Activated CD4-positive, alpha-beta memory T cell treated with anti-CD3 and anti-CD28 coated beads for 36 hours (primary cell): Measurements from ENCODE around the gene APBA2. TPM values are rescaled to one million over a fixed set of nuclear protein-coding genes. Genes with fewer than 3 reads are reported as not detected.
A peak's percentile ranks its signal among the peaks of the same experiment; 100 is the strongest.

Experiments used
- CTCF ChIA-PET: fragments of 350-600 bp; sonication (Branson Sonifier 250); formaldehyde crosslinking; loops from one replicate; lab custom pipeline; 2021; ENCODE audit warnings: antibody characterized with exemption, inconsistent platforms; lab: Charles Lee
- POLR2A ChIA-PET: fragments of 350-600 bp; sonication (Branson Sonifier 250); formaldehyde crosslinking; loops from one replicate; lab custom pipeline; 2021; ENCODE audit warnings: antibody characterized with exemption; lab: Charles Lee
- DNase-seq: peaks from one replicate; pipeline ENCODE4 v3.0.0-alpha.2; 2020
- H3K27ac Mint-ChIP-seq: one replicate; pipeline ENCODE4 v1.8.0; 2021; ENCODE audit warnings: mixed read lengths
- H3K27me3 Mint-ChIP-seq: one replicate; pipeline ENCODE4 v1.8.0; 2021; ENCODE audit warnings: mixed read lengths
- H3K36me3 Mint-ChIP-seq: one replicate; pipeline ENCODE4 v1.8.0; 2021; ENCODE audit warnings: mixed read lengths
- H3K4me1 Mint-ChIP-seq: one replicate; pipeline ENCODE4 v1.8.0; 2021; ENCODE audit warnings: low read depth, mixed read lengths
- H3K4me3 Mint-ChIP-seq: one replicate; pipeline ENCODE4 v1.8.0; 2021; ENCODE audit warnings: mild to moderate bottlenecking, mixed read lengths
- H3K9me3 Mint-ChIP-seq: one replicate; pipeline ENCODE4 v1.8.0; 2021; ENCODE audit warnings: mixed read lengths
- intact Hi-C: fragments of 100-400 bp; cut with micrococcal nuclease; formaldehyde crosslinking; loops from one replicate; pipeline ENCODE4 v1.15.1; 2023
- total RNA-seq, 2 experiments: library from RNA; stranded (reverse); gene quantifications; one replicate each; pipeline ENCODE4 v1.2.3, GENCODE V29; 2021

APBA2 gene
- total RNA-seq, 2 experiments from 2014 or later = 6.4 to 8.9 TPM

DNA sequence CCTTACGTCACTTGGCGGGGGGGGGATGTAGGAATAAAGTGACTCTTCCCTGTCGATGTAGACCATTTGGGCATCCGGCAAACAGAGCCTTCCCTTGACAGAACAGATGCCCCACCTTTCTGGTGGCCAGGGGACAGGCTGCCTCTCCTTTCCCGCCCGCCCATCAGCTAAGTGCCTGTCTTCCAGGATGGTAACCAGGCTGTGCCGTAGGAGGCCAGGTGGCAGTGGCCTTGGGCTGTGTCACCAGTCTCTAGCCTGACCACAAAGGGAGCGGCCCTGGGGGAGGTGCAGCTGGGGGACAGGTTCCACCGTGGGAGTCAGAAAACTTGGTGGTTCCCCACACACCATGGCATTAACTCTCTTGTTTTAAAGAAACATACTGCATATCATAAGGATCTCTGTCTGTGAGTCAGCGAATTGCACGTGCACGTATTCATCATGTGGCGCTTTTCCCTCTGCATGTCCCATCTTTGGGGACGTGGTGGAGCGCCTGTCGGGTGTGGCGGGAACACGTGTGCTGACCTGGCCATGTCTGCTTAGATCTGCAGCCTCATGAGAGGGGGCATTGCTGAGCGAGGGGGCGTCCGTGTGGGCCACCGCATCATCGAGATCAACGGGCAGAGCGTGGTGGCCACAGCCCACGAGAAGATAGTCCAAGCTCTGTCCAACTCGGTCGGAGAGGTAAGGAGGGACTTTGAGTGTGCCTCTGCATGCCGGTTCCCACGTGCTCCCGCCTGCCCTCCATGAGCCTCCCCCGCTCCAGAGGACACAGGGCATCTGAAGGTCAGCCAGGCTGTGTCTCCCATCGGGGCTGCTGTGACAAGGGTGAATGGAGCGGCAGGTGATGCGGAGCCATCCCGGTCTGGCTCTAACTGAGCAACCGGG, 227.8 kb downstream of the APBA2 start:
- Mint-ChIP-seq H3K27me3 (peaks cover 3% of the 10 kb centered on the region), H3K36me3 (no peaks in the 10 kb centered on the region), H3K4me1 (peaks cover 10% of the 10 kb centered on the region), H3K27ac (no peak overlapping the region), H3K9me3 (no peaks in the 10 kb centered on the region), H3K4me3 (no peak overlapping the region)
- DNase-seq = no peak
- ChIA-PET POLR2A (no interaction called here), CTCF (interaction anchor here (1.5 kb wide), 1 partner anchor 12 kb away, joined by 4 read pairs; no protein-coding TSS in a partner anchor)
- intact Hi-C loops = no loop called here

DNA sequence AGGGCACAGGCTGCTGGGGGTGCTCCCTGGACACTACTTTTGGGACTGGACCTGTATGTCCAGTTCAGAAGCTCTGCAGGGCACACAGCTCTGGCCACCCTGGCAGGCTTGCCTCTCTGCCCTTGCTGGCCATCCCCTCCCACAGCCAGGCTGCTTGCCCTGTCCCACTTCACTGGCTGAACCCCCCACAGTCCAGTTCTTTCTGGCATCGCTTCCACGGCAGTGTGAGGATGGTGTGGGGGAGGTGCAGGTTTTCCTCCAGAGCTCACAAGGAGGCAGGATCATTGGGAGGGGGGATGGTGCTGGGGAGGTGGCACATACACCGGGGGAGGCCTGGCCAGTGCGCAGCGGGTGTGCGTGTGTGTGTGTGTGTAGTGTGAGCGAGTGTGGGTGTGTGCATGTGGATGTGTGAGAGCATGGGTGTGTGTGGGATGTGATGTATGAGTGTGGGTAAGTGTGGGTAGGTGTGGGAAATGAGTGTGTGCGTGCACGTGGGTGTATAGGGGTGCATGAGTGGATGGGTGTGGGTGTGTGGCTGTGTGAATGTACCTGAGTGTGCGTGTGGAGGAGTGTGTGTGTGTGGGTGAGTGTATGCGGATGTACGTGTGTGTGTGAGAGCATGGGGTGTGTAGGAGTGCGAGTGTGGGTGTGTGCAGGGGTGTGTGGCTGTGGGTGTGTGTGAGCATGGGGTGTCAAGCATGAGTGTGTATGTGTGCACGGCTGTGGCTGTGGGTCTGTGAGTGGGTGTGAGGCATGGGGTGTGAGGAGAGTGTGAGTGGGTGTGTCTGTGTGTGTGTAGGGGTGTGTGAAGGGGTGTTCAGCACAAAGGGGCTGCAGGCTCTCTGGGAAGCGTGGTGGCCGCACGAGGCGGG, 228.7 kb downstream of the APBA2 start:
- no peak for DNase-seq
- ChIA-PET POLR2A (no interaction called here), CTCF (interaction anchor here (1.7 kb wide), 1 partner anchor 9 kb away, joined by 7 read pairs; no protein-coding TSS in a partner anchor)
- Mint-ChIP-seq H3K4me3 (peak overlapping the region; percentile 10), H3K27ac (no peak overlapping the region), H3K4me1 (peaks cover 10% of the 10 kb centered on the region), H3K9me3 (no peaks in the 10 kb centered on the region), H3K27me3 (peaks cover 3% of the 10 kb centered on the region), H3K36me3 (no peaks in the 10 kb centered on the region)
- intact Hi-C loops = no loop called here

GRCh38 chr15:29115093-29115991, 229.6 kb downstream of the APBA2 start:
- no peak overlapping the region for H3K4me3 Mint-ChIP-seq
- peaks cover 3% of the 10 kb centered on the region for H3K27me3 Mint-ChIP-seq
- DNase-seq = no peak
- POLR2A ChIA-PET = no interaction called here
- peaks cover 10% of the 10 kb centered on the region for H3K4me1 Mint-ChIP-seq
- no peaks in the 10 kb centered on the region for H3K9me3 Mint-ChIP-seq
- intact Hi-C loops = no loop called here
- H3K27ac Mint-ChIP-seq = no peak overlapping the region
- CTCF ChIA-PET = interaction anchor here (1.0 to 1.7 kb wide), 4 partner anchors 10 to 205 kb away, joined by 3 to 15 read pairs (median 6); no protein-coding TSS in a partner anchor
- no peaks in the 10 kb centered on the region for H3K36me3 Mint-ChIP-seq

GRCh38 chr15:29116970-29117700, 231.4 kb downstream of the APBA2 start:
- Mint-ChIP-seq H3K36me3 (no peaks in the 10 kb centered on the region), H3K27ac (no peak overlapping the region), H3K4me1 (peaks cover 10% of the 10 kb centered on the region), H3K9me3 (no peaks in the 10 kb centered on the region), H3K27me3 (peaks cover 3% of the 10 kb centered on the region), H3K4me3 (no peak overlapping the region)
- ChIA-PET CTCF (no interaction called here), POLR2A (no interaction called here)
- intact Hi-C loops = no loop called here
- no peak for DNase-seq

GRCh38 chr15:29117778-29118177, 232.0 kb downstream of the APBA2 start:
- POLR2A ChIA-PET = no interaction called here
- intact Hi-C loops = no loop called here
- no peak for DNase-seq

DNA sequence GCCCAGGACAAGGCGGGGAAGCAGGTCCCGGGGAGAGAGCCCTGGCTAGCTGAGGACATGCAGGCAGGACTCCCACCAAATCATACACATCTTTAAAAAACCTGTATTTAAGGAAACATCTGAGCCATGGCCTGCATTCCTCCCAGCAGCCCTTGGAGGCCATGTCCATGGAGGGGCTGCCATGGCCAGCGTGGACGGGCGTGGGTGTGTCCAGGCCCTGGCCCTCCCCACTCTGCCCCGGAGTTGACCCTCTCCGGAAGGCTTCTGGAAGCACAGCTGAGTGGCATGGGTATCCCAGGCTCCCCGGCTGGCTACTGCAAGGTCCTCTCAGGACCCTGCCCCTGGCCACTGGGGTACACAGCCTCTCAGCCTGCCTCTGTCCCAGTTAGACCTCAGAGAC, 234.1 kb downstream of the APBA2 start:
- H3K9me3 Mint-ChIP-seq = no peaks in the 10 kb centered on the region
- peaks cover 1% of the 10 kb centered on the region for H3K4me1 Mint-ChIP-seq
- no peak overlapping the region for H3K27ac Mint-ChIP-seq
- H3K27me3 Mint-ChIP-seq = no peaks in the 10 kb centered on the region
- ChIA-PET POLR2A (no interaction called here), CTCF (interaction anchor here (0.6 kb wide), 1 partner anchor 15 kb away, joined by 3 read pairs; no protein-coding TSS in a partner anchor)
- H3K36me3 Mint-ChIP-seq = no peaks in the 10 kb centered on the region
- intact Hi-C loops = no loop called here
- DNase-seq = no peak
- H3K4me3 Mint-ChIP-seq = no peak overlapping the region

More at GRCh38 chr15:29117778-29118177, 232.0 kb downstream of the APBA2 start:
- peaks cover 3% of the 10 kb centered on the region for H3K27me3 Mint-ChIP-seq
- no peak overlapping the region for H3K4me3 Mint-ChIP-seq
- CTCF ChIA-PET = no interaction called here
- H3K9me3 Mint-ChIP-seq = no peaks in the 10 kb centered on the region
- no peaks in the 10 kb centered on the region for H3K36me3 Mint-ChIP-seq
- peaks cover 10% of the 10 kb centered on the region for H3K4me1 Mint-ChIP-seq
- no peak overlapping the region for H3K27ac Mint-ChIP-seq

- Mint-ChIP-seq H3K4me3 (no peak overlapping the region), H3K27ac (no peak overlapping the region)
Observed at GRCh38 chr15:29120593-29121368, 235.0 kb downstream of the APBA2 start.

DNA sequence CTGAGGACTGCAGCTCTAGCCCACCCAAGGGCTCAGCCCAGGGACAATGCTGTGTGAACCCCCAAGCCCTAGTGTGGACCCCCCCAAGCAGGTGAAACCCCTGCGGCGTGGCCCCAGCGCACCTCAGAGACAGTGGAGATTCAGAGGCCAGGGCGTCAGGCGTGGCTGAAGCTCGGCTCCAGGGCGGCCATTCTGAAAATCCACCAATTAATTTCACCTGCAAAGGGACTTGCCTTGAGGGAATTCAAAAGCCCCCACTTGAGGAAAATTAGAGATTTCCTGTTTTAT, 235.5 kb downstream of the APBA2 start:
- POLR2A ChIA-PET = no interaction called here

More at GRCh38 chr15:29120593-29121368, 235.0 kb downstream of the APBA2 start:
- intact Hi-C loops = no loop called here
- ChIA-PET CTCF (interaction anchor here (1.5 to 2.4 kb wide), 2 partner anchors 19 to 43 kb away, joined by 3 to 7 read pairs; no protein-coding TSS in a partner anchor), POLR2A (no interaction called here)
- no peak for DNase-seq
- no peaks in the 10 kb centered on the region for H3K36me3 Mint-ChIP-seq
- H3K4me1 Mint-ChIP-seq = no peaks in the 10 kb centered on the region
- H3K27me3 Mint-ChIP-seq = no peaks in the 10 kb centered on the region
- no peaks in the 10 kb centered on the region for H3K9me3 Mint-ChIP-seq

GRCh38 chr15:29121907-29122306, 236.1 kb downstream of the APBA2 start:
- no peak for DNase-seq
- CTCF ChIA-PET = interaction anchor here (1.5 to 2.4 kb wide), 2 partner anchors 18 to 42 kb away, joined by 3 to 7 read pairs; no protein-coding TSS in a partner anchor

More for the DNA sequence above, 235.5 kb downstream of the APBA2 start:
- H3K9me3 Mint-ChIP-seq = no peaks in the 10 kb centered on the region
- CTCF ChIA-PET = interaction anchor here (1.5 to 2.4 kb wide), 2 partner anchors 19 to 42 kb away, joined by 3 to 7 read pairs; no protein-coding TSS in a partner anchor
- DNase-seq = no peak
- no peaks in the 10 kb centered on the region for H3K4me1 Mint-ChIP-seq
- H3K4me3 Mint-ChIP-seq = no peak overlapping the region
- H3K27me3 Mint-ChIP-seq = no peaks in the 10 kb centered on the region
- no peak overlapping the region for H3K27ac Mint-ChIP-seq
- no peaks in the 10 kb centered on the region for H3K36me3 Mint-ChIP-seq
- intact Hi-C loops = no loop called here

DNA sequence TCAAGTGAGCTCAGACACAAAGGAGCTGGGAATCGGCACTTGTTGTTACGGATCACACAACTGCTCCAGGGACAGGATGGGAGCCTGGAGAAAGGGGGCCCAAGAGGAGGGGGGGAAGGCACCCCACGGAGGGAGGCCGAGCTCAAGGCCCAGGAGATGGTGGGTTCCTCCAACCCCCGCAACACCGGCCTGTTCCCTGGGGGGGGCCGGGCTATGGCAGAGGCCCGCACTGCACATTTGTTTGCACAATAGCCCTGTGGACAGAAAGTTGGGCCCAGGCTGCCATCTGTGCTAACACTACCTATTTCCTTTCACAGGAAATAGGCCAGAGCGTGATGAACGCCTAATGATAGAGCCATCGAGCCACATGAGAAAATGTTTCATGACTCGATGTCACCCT, 236.7 kb downstream of the APBA2 start:
- ChIA-PET POLR2A (no interaction called here), CTCF (interaction anchor here (2.4 kb wide), 1 partner anchor 18 kb away, joined by 7 read pairs; no protein-coding TSS in a partner anchor)
- H3K27me3 Mint-ChIP-seq = no peaks in the 10 kb centered on the region
- no peaks in the 10 kb centered on the region for H3K36me3 Mint-ChIP-seq
- H3K4me1 Mint-ChIP-seq = no peaks in the 10 kb centered on the region
- intact Hi-C loops = no loop called here
- H3K27ac Mint-ChIP-seq = no peak overlapping the region
- H3K9me3 Mint-ChIP-seq = no peaks in the 10 kb centered on the region
- no peak for DNase-seq
- H3K4me3 Mint-ChIP-seq = no peak overlapping the region

More at GRCh38 chr15:29121907-29122306, 236.1 kb downstream of the APBA2 start:
- Mint-ChIP-seq H3K4me1 (no peaks in the 10 kb centered on the region), H3K9me3 (no peaks in the 10 kb centered on the region), H3K27me3 (no peaks in the 10 kb centered on the region), H3K4me3 (no peak overlapping the region), H3K27ac (no peak overlapping the region), H3K36me3 (no peaks in the 10 kb centered on the region)
- intact Hi-C loops = no loop called here
- POLR2A ChIA-PET = no interaction called here
